AG08395 (cell line): ENCODE results near the gene KCNQ2.
"Not testable (repeated sequence)": the region's sequence is repeated elsewhere in the genome, so short reads cannot be mapped to it uniquely, and the experiment has no call there.

Source experiments
- DNase-seq: peaks from one replicate; pipeline ENCODE4 v3.0.0; 2012; ENCODE audit warnings: mixed read lengths, low spot score

Gene KCNQ2

GRCh38 chr20:63385819-63386218 lies 86.6 kb downstream of the KCNQ2 start:
- no peak for DNase-seq

- no peak for DNase-seq
Observed at GRCh38 chr20:63384336-63384735, 88.1 kb downstream of the KCNQ2 start.

GRCh38 chr20:63383556-63383955 lies 88.9 kb downstream of the KCNQ2 start:
- no peak for DNase-seq

GRCh38 chr20:63382551-63383300 lies 89.7 kb downstream of the KCNQ2 start:
- DNase-seq: no peak

GRCh38 chr20:63381781-63382431 lies 90.5 kb downstream of the KCNQ2 start:
- DNase-seq: peak; percentile 54

GRCh38 chr20:63380346-63380870 lies 92.0 kb downstream of the KCNQ2 start:
- DNase-seq: no peak

- DNase-seq: not testable (repeated sequence)
Observed at GRCh38 chr20:63379872-63380271, 92.6 kb downstream of the KCNQ2 start.

GRCh38 chr20:63379296-63379695 lies 93.2 kb downstream of the KCNQ2 start:
- no peak for DNase-seq

- DNase-seq: no peak
Observed at GRCh38 chr20:63378626-63379025, 93.8 kb downstream of the KCNQ2 start.

GRCh38 chr20:63377951-63378381 lies 94.5 kb downstream of the KCNQ2 start:
- no peak for DNase-seq

GRCh38 chr20:63377256-63377941 lies 95.1 kb downstream of the KCNQ2 start:
- no peak for DNase-seq

GRCh38 chr20:63376283-63377250 lies 95.9 kb downstream of the KCNQ2 start:
- no peak for DNase-seq

GRCh38 chr20:63375438-63375837 lies 97.0 kb downstream of the KCNQ2 start:
- DNase-seq: no peak

GRCh38 chr20:63374504-63374903 lies 98.0 kb downstream of the KCNQ2 start:
- DNase-seq: no peak

- no peak for DNase-seq
Observed at GRCh38 chr20:63373996-63374395, 98.5 kb downstream of the KCNQ2 start.

GRCh38 chr20:63372971-63373885 lies 99.2 kb downstream of the KCNQ2 start:
- no peak for DNase-seq

- DNase-seq: no peak
Observed at GRCh38 chr20:63371291-63371865, 101.1 kb downstream of the KCNQ2 start.

GRCh38 chr20:63370618-63371187 lies 101.8 kb downstream of the KCNQ2 start:
- DNase-seq: no peak

- DNase-seq: no peak
Observed at GRCh38 chr20:63369724-63370617, 102.5 kb downstream of the KCNQ2 start.
